NB4 (cell line): ENCODE data around the gene ZNF774.
"Not testable (repeated sequence)": the region's sequence is repeated elsewhere in the genome, so short reads cannot be mapped to it uniquely, and the experiment has no call there.

ENCODE experiments used
- CTCF ChIP-seq: IDR thresholded peaks from one replicate; pipeline ENCODE4 v1.5.1; 2012; ENCODE audit warnings: low read depth, low read length
- MYC ChIP-seq: IDR thresholded peaks from 2 replicates; pipeline ENCODE4 v1.6.1; 2011; ENCODE audit warnings: low read depth, low read length
- POLR2A ChIP-seq: IDR thresholded peaks from 2 replicates; pipeline ENCODE4 v1.6.1; 2011; ENCODE audit warnings: mild to moderate bottlenecking; ENCODE audit not compliant: insufficient read length; ENCODE audit errors: extremely low read depth
- TF ChIP-seq, protein P1 (sequence below): IDR thresholded peaks from 2 replicates; pipeline ENCODE4 v1.6.1; 2011; ENCODE audit warnings: low read depth, low read length

GRCh38 chr15:90305355-90305754 is 46.7 kb upstream of the ZNF774 start:
- TF ChIP-seq CTCF, POLR2A, MYC: not testable (repeated sequence)
- TF ChIP-seq, protein P1, sequence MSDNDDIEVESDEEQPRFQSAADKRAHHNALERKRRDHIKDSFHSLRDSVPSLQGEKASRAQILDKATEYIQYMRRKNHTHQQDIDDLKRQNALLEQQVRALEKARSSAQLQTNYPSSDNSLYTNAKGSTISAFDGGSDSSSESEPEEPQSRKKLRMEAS = not testable (repeated sequence)
